GM12878 (cell line): Measurements from ENCODE around the gene RHNO1. TPM values are rescaled to one million over a fixed set of nuclear protein-coding genes. Genes with fewer than 3 reads are reported as not detected.

Experiments used
- ATAC-seq: fragments of 200-7000 bp; cut with Tn5 transposase; 3 replicates; pipeline ENCODE4 v1.9.1; 2020; ENCODE audit warnings: mild to moderate bottlenecking, moderate library complexity
- BruUV-seq: library from RNA; stranded (reverse); fragments of 400-500 nt; replicated peaks from 2 replicates; lab custom pipeline; 2021; lab: Mats Ljungman, UMichigan
- CTCF ChIA-PET: fragments of 300-600 bp; sonication (Branson Sonifier 250); formaldehyde crosslinking; extraction: SDS; loops from one replicate; lab custom pipeline; 2021; ENCODE audit warnings: inconsistent platforms; lab: Yijun Ruan, JAX
- POLR2A ChIA-PET: fragments of 350-600 bp; formaldehyde crosslinking; extraction: SDS; loops from one replicate; lab custom pipeline; 2021; ENCODE audit warnings: inconsistent platforms; lab: Charles Lee
- RAD21 ChIA-PET: fragments of 300-600 bp; sonication (Branson Sonifier 250); formaldehyde crosslinking; loops from one replicate; lab custom pipeline; 2023; ENCODE audit warnings: antibody characterized with exemption; ENCODE audit not compliant: unreplicated experiment; lab: Charles Lee
- SMC1A ChIA-PET: fragments of 300-600 bp; sonication (Branson Sonifier 250); formaldehyde crosslinking; loops from one replicate; lab custom pipeline; 2023; ENCODE audit not compliant: unreplicated experiment, uncharacterized antibody; lab: Charles Lee
- DNase-seq: peaks from one replicate; pipeline ENCODE4 v3.0.0-alpha.2; 2011; ENCODE audit warnings: low read depth, low spot score
- FAIRE-seq: peaks from 3 replicates; lab custom pipeline; 2011; peaks lifted over from hg19 to GRCh38; lab: Jason Lieb, UNC
- H2AFZ ChIP-seq: 2 replicates; pipeline ENCODE4 v1.6.0; 2011; ENCODE audit warnings: low read depth, low read length, control low read depth; ENCODE audit not compliant: control insufficient read depth
- H3K27ac ChIP-seq: 2 replicates; pipeline ENCODE4 v1.5.1; 2011; ENCODE audit warnings: control low read depth; ENCODE audit not compliant: control insufficient read depth, insufficient read depth
- H3K27me3 ChIP-seq, 2 experiments: replicated peaks in 1 of 2; 2 replicates each; pipeline versions ENCODE4 v1.6.0 to v1.6.1; 2011; ENCODE audit warnings: low read length in 1 of 2; ENCODE audit not compliant: control insufficient read depth in 2 of 2, insufficient read depth in 2 of 2
- H3K36me3 ChIP-seq, 2 experiments: 2 replicates each; pipeline ENCODE4 v1.5.1; 2011; ENCODE audit warnings: low read length in 1 of 2; ENCODE audit not compliant: control insufficient read depth in 2 of 2, insufficient read depth in 2 of 2
- H3K4me1 ChIP-seq: 2 replicates; pipeline ENCODE4 v1.6.1; 2011; ENCODE audit warnings: mild to moderate bottlenecking, low read length, moderate library complexity, mixed read lengths; ENCODE audit not compliant: control insufficient read depth, insufficient read depth
- H3K4me2 ChIP-seq: 2 replicates; pipeline ENCODE4 v1.6.0; 2011; ENCODE audit warnings: control low read depth; ENCODE audit not compliant: control insufficient read depth, insufficient read depth
- H3K4me3 ChIP-seq: fragments of 200-600 bp; sonication (generic); 2 replicates; pipeline ENCODE4 v1.5.1; 2016
- H3K79me2 ChIP-seq: 2 replicates; pipeline ENCODE4 v1.6.0; 2011; ENCODE audit warnings: low read length; ENCODE audit not compliant: control insufficient read depth, insufficient read depth
- H3K9ac ChIP-seq: 2 replicates; pipeline ENCODE4 v1.8.0; 2011; ENCODE audit warnings: low read length, control low read depth, mixed read lengths; ENCODE audit not compliant: control insufficient read depth, insufficient read depth
- H3K9me3 ChIP-seq: replicated peaks from 3 replicates; pipeline ENCODE4 v1.5.1; 2011; ENCODE audit warnings: mild to moderate bottlenecking, low read length; ENCODE audit not compliant: control insufficient read depth, insufficient read depth
- H4K20me1 ChIP-seq: 2 replicates; pipeline ENCODE4 v1.6.0; 2011; ENCODE audit not compliant: control insufficient read depth, insufficient read depth
- CEBPB ChIP-seq, 2 experiments: fragments of 150-350 bp in 1 of 2; IDR thresholded peaks; 2 replicates each; pipeline ENCODE4 v1.6.1; 2012 to 2014; ENCODE audit warnings: low read depth in 2 of 2, low read length in 2 of 2, borderline replicate concordance in 1 of 2, inconsistent platforms in 1 of 2
- KLF5 ChIP-seq: fragments of 450-650 bp; IDR thresholded peaks from 2 replicates; pipeline ENCODE4 v1.6.1; 2014; ENCODE audit warnings: mild to moderate bottlenecking; ENCODE audit not compliant: partially characterized antibody
- POLR2A ChIP-seq: IDR thresholded peaks from 2 replicates; pipeline ENCODE4 v1.6.1; 2011; ENCODE audit warnings: low read depth, mild to moderate bottlenecking, low read length
- SP1 ChIP-seq: IDR thresholded peaks from one replicate; pipeline ENCODE4 v1.6.1; 2011; ENCODE audit warnings: low read depth, low read length
- SUPT20H ChIP-seq: IDR thresholded peaks from 2 replicates; pipeline ENCODE4 v1.6.1; 2011; ENCODE audit warnings: low read depth, mild to moderate bottlenecking, low read length, moderate library complexity, borderline replicate concordance; ENCODE audit not compliant: control insufficient read depth
- TCF7 ChIP-seq: IDR thresholded peaks from 2 replicates; pipeline ENCODE4 v1.6.1; 2014; ENCODE audit warnings: antibody characterized with exemption, borderline replicate concordance
- WGBS: methylation state at CpG from one replicate; pipeline ENCODE4 v1.1.6; 2016; ENCODE audit warnings: low lambda C conversion rate; ENCODE audit not compliant: insufficient replicate concordance, insufficient coverage; ENCODE audit errors: missing lambda C conversion rate; 5-methylcytosine and 5-hydroxymethylcytosine counted together
- in situ Hi-C: fragments of 300-500 bp; cut with MboI; formaldehyde crosslinking; loops from 9 replicates; pipeline ENCODE4 v1.14.3; 2018; ENCODE audit warnings: mixed read lengths
- intact Hi-C: fragments of 100-400 bp; cut with micrococcal nuclease; formaldehyde crosslinking; loops from one replicate; pipeline ENCODE4 v1.14.2; 2022; ENCODE audit not compliant: unreplicated experiment
- polyA plus RNA-seq, 11 experiments: library from polyadenylated mRNA; depleted of rRNA in 4 of 11; unstranded in 6 of 11; stranded (reverse) in 5 of 11; fragments of >200 nt; fragmentation: Nextera tagmentation in 4 of 11; fragmentation: Illumina TruSeq in 1 of 11; extraction: Ambion mirVana in 4 of 11; extraction: Trizol in 1 of 11; gene quantifications; 1 replicate in 1 of 11; 2 replicates in 10 of 11; pipeline versions ENCODE4 v1.2.1 to v1.2.3, GENCODE V29; 2011 to 2016; ENCODE audit warnings: inconsistent platforms in 2 of 11, missing spikeins in 2 of 11, low read depth in 1 of 11
- total RNA-seq, 4 experiments: library from RNA; depleted of rRNA in 3 of 4; stranded (reverse); fragments of >200 nt in 3 of 4; fragmentation: Illumina TruSeq in 1 of 4; extraction: Trizol in 1 of 4; gene quantifications; 2 replicates each; pipeline versions ENCODE4 v1.2.1 to v1.2.3, GENCODE V29; 2013 to 2021
- TF ChIP-seq, protein P1 (sequence below): fragments of 150-350 bp; IDR thresholded peaks from 2 replicates; pipeline ENCODE4 v1.6.1; 2016; ENCODE audit warnings: low read depth, low read length
- TF ChIP-seq, protein P2 (sequence below): fragments of 450-650 bp; IDR thresholded peaks from 2 replicates; pipeline ENCODE4 v1.6.1; 2017; ENCODE audit warnings: borderline replicate concordance
- TF ChIP-seq, protein P3 (sequence below): fragments of 450-650 bp; formaldehyde crosslinking; IDR thresholded peaks from 2 replicates; pipeline ENCODE4 v1.5.0; 2022; ENCODE audit warnings: mild to moderate bottlenecking, missing genetic modification characterization
- TF ChIP-seq, protein P4 (sequence below): fragments of 450-650 bp; formaldehyde crosslinking; IDR thresholded peaks from 2 replicates; pipeline ENCODE4 v1.4.0; 2020; ENCODE audit warnings: mild to moderate bottlenecking, moderate library complexity

The RHNO1 gene
- total and polyA plus RNA-seq, 10 of the 15 experiments (the other 5 are each of a cell fraction or from before 2014, with no cell fraction given) = 27.9 to 91.6 (median 49.3) TPM

DNA sequence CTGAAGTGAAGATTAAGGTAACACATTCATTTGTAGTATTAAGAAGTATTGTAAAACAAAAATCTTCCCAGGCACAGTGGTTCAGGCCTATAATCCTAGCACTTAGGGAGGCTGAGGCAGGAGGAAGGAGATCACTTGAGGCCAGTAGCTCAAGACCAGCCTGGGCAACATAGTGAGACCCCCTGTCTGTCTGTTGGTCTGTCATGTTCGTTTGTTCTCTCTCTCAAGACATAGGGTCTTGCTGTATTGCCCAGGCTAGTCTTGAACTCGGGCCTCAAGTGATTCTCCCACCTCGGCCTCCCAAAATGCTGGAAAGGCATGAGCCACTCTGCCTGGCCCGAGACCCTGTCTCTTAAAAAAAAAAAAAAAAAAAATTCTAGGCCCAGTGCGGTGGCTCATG, 20.4 kb downstream of the RHNO1 start (continued):
- TF ChIP-seq, protein P1, sequence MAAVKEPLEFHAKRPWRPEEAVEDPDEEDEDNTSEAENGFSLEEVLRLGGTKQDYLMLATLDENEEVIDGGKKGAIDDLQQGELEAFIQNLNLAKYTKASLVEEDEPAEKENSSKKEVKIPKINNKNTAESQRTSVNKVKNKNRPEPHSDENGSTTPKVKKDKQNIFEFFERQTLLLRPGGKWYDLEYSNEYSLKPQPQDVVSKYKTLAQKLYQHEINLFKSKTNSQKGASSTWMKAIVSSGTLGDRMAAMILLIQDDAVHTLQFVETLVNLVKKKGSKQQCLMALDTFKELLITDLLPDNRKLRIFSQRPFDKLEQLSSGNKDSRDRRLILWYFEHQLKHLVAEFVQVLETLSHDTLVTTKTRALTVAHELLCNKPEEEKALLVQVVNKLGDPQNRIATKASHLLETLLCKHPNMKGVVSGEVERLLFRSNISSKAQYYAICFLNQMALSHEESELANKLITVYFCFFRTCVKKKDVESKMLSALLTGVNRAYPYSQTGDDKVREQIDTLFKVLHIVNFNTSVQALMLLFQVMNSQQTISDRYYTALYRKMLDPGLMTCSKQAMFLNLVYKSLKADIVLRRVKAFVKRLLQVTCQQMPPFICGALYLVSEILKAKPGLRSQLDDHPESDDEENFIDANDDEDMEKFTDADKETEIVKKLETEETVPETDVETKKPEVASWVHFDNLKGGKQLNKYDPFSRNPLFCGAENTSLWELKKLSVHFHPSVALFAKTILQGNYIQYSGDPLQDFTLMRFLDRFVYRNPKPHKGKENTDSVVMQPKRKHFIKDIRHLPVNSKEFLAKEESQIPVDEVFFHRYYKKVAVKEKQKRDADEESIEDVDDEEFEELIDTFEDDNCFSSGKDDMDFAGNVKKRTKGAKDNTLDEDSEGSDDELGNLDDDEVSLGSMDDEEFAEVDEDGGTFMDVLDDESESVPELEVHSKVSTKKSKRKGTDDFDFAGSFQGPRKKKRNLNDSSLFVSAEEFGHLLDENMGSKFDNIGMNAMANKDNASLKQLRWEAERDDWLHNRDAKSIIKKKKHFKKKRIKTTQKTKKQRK = no peak
- TF ChIP-seq POLR2A (no peak), CEBPB (IDR thresholded peaks at IDR 0.05; ENCODE audit: borderline replicate concordance in 1 of 2, low read depth in 2 of 2, low read length in 2 of 2) (no peak), KLF5 (no peak), TCF7 (no peak)
- TF ChIP-seq, protein P2, sequence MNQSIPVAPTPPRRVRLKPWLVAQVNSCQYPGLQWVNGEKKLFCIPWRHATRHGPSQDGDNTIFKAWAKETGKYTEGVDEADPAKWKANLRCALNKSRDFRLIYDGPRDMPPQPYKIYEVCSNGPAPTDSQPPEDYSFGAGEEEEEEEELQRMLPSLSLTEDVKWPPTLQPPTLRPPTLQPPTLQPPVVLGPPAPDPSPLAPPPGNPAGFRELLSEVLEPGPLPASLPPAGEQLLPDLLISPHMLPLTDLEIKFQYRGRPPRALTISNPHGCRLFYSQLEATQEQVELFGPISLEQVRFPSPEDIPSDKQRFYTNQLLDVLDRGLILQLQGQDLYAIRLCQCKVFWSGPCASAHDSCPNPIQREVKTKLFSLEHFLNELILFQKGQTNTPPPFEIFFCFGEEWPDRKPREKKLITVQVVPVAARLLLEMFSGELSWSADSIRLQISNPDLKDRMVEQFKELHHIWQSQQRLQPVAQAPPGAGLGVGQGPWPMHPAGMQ = no peak

DNA sequence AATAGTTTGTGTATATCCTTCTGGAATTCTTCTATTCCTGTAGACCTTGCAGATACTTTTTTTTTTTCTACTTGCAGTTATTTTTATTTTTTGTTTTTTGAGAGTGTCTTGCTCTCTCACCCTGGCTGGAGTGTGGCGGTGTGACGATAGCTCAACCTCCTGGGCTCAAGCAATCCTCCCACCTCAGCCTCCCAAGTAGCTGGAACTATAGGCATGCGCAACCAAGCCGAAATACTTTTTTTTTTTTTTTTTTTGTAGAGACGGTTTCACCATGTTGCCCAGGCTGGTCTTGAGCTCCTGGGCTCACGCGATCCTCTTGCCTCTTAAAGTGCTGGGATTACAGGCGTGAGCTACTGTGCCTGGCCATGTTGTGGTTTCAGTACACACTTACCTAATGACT, 23.6 kb downstream of the RHNO1 start:
- H3K4me3 ChIP-seq = no peak overlapping the region
- H3K79me2 ChIP-seq = no peaks in the 10 kb centered on the region
- H3K4me1 ChIP-seq = no peaks in the 10 kb centered on the region
- no peaks in the 10 kb centered on the region for H4K20me1 ChIP-seq
- H2AFZ ChIP-seq = no peak overlapping the region
- ChIA-PET CTCF (interaction anchor here (0.6 kb wide), 1 partner anchor 56 kb away, joined by 3 read pairs; no protein-coding TSS in a partner anchor), RAD21 (no interaction called here), SMC1A (interaction anchor here (0.6 kb wide), 2 partner anchors 23 to 1230 kb away, joined by 3 read pairs; no protein-coding TSS in a partner anchor), POLR2A (interaction anchor here (0.6 kb wide), 2 partner anchors 14 to 16 kb away, joined by 3 to 5 read pairs; no protein-coding TSS in a partner anchor)
- 96% methylated on average over 8 of the region's 8 CpGs for WGBS
- H3K27me3 ChIP-seq = no peaks in the 10 kb centered on the region
- FAIRE-seq = no peak
- in situ Hi-C loops (no loop called here), intact Hi-C loops (no loop called here)
- H3K4me2 ChIP-seq = no peak overlapping the region
- no peaks in the 10 kb centered on the region for H3K9me3 ChIP-seq
- H3K9ac ChIP-seq = no peak overlapping the region
- no peaks in the 10 kb centered on the region for H3K36me3 ChIP-seq
- no peak overlapping the region for H3K27ac ChIP-seq
- DNase-seq = no peak
- BruUV-seq = no TSS peak
- ATAC-seq = no peak
- TF ChIP-seq SP1 (no peak), SUPT20H (no peak)
- TF ChIP-seq, protein P3, sequence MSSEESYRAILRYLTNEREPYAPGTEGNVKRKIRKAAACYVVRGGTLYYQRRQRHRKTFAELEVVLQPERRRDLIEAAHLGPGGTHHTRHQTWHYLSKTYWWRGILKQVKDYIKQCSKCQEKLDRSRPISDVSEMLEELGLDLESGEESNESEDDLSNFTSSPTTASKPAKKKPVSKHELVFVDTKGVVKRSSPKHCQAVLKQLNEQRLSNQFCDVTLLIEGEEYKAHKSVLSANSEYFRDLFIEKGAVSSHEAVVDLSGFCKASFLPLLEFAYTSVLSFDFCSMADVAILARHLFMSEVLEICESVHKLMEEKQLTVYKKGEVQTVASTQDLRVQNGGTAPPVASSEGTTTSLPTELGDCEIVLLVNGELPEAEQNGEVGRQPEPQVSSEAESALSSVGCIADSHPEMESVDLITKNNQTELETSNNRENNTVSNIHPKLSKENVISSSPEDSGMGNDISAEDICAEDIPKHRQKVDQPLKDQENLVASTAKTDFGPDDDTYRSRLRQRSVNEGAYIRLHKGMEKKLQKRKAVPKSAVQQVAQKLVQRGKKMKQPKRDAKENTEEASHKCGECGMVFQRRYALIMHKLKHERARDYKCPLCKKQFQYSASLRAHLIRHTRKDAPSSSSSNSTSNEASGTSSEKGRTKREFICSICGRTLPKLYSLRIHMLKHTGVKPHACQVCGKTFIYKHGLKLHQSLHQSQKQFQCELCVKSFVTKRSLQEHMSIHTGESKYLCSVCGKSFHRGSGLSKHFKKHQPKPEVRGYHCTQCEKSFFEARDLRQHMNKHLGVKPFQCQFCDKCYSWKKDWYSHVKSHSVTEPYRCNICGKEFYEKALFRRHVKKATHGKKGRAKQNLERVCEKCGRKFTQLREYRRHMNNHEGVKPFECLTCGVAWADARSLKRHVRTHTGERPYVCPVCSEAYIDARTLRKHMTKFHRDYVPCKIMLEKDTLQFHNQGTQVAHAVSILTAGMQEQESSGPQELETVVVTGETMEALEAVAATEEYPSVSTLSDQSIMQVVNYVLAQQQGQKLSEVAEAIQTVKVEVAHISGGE (CRISPR knock-in tag) = no peak
- TF ChIP-seq, protein P4, sequence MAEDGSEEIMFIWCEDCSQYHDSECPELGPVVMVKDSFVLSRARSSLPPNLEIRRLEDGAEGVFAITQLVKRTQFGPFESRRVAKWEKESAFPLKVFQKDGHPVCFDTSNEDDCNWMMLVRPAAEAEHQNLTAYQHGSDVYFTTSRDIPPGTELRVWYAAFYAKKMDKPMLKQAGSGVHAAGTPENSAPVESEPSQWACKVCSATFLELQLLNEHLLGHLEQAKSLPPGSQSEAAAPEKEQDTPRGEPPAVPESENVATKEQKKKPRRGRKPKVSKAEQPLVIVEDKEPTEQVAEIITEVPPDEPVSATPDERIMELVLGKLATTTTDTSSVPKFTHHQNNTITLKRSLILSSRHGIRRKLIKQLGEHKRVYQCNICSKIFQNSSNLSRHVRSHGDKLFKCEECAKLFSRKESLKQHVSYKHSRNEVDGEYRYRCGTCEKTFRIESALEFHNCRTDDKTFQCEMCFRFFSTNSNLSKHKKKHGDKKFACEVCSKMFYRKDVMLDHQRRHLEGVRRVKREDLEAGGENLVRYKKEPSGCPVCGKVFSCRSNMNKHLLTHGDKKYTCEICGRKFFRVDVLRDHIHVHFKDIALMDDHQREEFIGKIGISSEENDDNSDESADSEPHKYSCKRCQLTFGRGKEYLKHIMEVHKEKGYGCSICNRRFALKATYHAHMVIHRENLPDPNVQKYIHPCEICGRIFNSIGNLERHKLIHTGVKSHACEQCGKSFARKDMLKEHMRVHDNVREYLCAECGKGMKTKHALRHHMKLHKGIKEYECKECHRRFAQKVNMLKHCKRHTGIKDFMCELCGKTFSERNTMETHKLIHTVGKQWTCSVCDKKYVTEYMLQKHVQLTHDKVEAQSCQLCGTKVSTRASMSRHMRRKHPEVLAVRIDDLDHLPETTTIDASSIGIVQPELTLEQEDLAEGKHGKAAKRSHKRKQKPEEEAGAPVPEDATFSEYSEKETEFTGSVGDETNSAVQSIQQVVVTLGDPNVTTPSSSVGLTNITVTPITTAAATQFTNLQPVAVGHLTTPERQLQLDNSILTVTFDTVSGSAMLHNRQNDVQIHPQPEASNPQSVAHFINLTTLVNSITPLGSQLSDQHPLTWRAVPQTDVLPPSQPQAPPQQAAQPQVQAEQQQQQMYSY (CRISPR knock-in tag) = no peak
